GM19395 (cell line): Measurements from ENCODE around the gene ATP2A1.
"Not testable (repeated sequence)": the region's sequence is repeated elsewhere in the genome, so short reads cannot be mapped to it uniquely, and the experiment has no call there.

Experiments
- ATAC-seq: cut with Tn5 transposase; IDR thresholded peaks from one replicate; pipeline ENCODE4 v1.9.1; 2021; ENCODE audit warnings: mild to moderate bottlenecking, moderate library complexity; ENCODE audit not compliant: unreplicated experiment

ATP2A1 gene

GRCh38 chr16:28904828-28905227, 26.5 kb downstream of the ATP2A1 start:
- ATAC-seq = no peak

GRCh38 chr16:28905229-28905754, 27.0 kb downstream of the ATP2A1 start:
- ATAC-seq = no peak

GRCh38 chr16:28905800-28906372, 27.6 kb downstream of the ATP2A1 start:
- ATAC-seq = no peak

GRCh38 chr16:28910086-28911031, 32.1 kb downstream of the ATP2A1 start:
- ATAC-seq = no peak

- no peak for ATAC-seq
These were observed 34.3 kb downstream of the ATP2A1 start for GRCh38 chr16:28912558-28912957.

GRCh38 chr16:28913946-28914724, 35.8 kb downstream of the ATP2A1 start:
- ATAC-seq = no peak

- no peak for ATAC-seq
These were observed 36.9 kb downstream of the ATP2A1 start for GRCh38 chr16:28915181-28915580.

GRCh38 chr16:28917095-28917494, 38.8 kb downstream of the ATP2A1 start:
- no peak for ATAC-seq

- no peak for ATAC-seq
These were observed 40.4 kb downstream of the ATP2A1 start for GRCh38 chr16:28918698-28919097.

- no peak for ATAC-seq
These were observed 44.9 kb downstream of the ATP2A1 start for GRCh38 chr16:28923231-28923587.

GRCh38 chr16:28923652-28924398, 45.5 kb downstream of the ATP2A1 start:
- peak; percentile 70 for ATAC-seq

GRCh38 chr16:28924399-28924761, 46.1 kb downstream of the ATP2A1 start:
- peak; percentile 29 for ATAC-seq

- ATAC-seq = peak; percentile 54
These were observed 46.6 kb downstream of the ATP2A1 start, which contains the start of gene RABEP2 for GRCh38 chr16:28924762-28925385. TSS of gene RABEP2 (minus strand) at chr16:28925238. CDS start at chr16:28925163, 75 bp downstream.

- peak; percentile 26 for ATAC-seq
These were observed 47.3 kb downstream of the ATP2A1 start for GRCh38 chr16:28925386-28926228.

- not testable (repeated sequence) for ATAC-seq
These were observed 48.0 kb downstream of the ATP2A1 start for GRCh38 chr16:28926284-28926683.

- ATAC-seq = no peak
These were observed 49.5 kb downstream of the ATP2A1 start for GRCh38 chr16:28927815-28928214.

GRCh38 chr16:28930203-28930602, 51.9 kb downstream of the ATP2A1 start:
- no peak for ATAC-seq

- ATAC-seq = no peak
These were observed 52.4 kb downstream of the ATP2A1 start for GRCh38 chr16:28930652-28931051.

- no peak for ATAC-seq
These were observed 53.5 kb downstream of the ATP2A1 start, which contains the start of gene CD19 for GRCh38 chr16:28931801-28932225. TSS of gene CD19 (plus strand) at chr16:28931971. CDS start at chr16:28932001, 30 bp downstream.
